ENCODE results near the gene CSKMT.

- no peak for TF ChIP-seq POLR2A (IDR thresholded peaks at IDR 0.05)
- TF ChIP-seq CTCF (IDR thresholded peaks at IDR 0.05), result no peak
Observed at GRCh38 chr11:62615521-62615920, 49.6 kb upstream of the CSKMT start.

Measured in esophagus squamous epithelium (tissue), 4 donors.